GM12892 (cell line): ENCODE data around the gene CCDC88C.

ENCODE experiments used
- POLR2A ChIP-seq: IDR thresholded peaks from 2 replicates; pipeline ENCODE4 v1.6.1; 2011; ENCODE audit warnings: low read depth, low read length, control low read depth
- POLR2AphosphoS5 ChIP-seq: IDR thresholded peaks from 2 replicates; pipeline ENCODE4 v1.6.1; 2011; ENCODE audit warnings: low read depth, low read length, control low read depth
- TAF1 ChIP-seq: IDR thresholded peaks from 2 replicates; pipeline ENCODE4 v1.6.1; 2011; ENCODE audit warnings: low read depth, mild to moderate bottlenecking, control low read depth, low read length, borderline replicate concordance

- peak; percentile 18; the same call in 1 of the 2 replicates for TF ChIP-seq POLR2A
- TF ChIP-seq POLR2AphosphoS5 = no peak
- TF ChIP-seq TAF1 = no peak
These were observed 185.6 kb downstream of the CCDC88C start for GRCh38 chr14:91232052-91232451.
